GM18499 (cell line): Measurements from ENCODE around the gene XRCC4.
"Not testable (repeated sequence)": the region's sequence is repeated elsewhere in the genome, so short reads cannot be mapped to it uniquely, and the experiment has no call there.

Source experiments
- ATAC-seq: cut with Tn5 transposase; IDR thresholded peaks from one replicate; pipeline ENCODE4 v1.9.1; 2021; ENCODE audit warnings: moderate number of reproducible peaks; ENCODE audit not compliant: insufficient read depth, unreplicated experiment

Gene XRCC4

DNA sequence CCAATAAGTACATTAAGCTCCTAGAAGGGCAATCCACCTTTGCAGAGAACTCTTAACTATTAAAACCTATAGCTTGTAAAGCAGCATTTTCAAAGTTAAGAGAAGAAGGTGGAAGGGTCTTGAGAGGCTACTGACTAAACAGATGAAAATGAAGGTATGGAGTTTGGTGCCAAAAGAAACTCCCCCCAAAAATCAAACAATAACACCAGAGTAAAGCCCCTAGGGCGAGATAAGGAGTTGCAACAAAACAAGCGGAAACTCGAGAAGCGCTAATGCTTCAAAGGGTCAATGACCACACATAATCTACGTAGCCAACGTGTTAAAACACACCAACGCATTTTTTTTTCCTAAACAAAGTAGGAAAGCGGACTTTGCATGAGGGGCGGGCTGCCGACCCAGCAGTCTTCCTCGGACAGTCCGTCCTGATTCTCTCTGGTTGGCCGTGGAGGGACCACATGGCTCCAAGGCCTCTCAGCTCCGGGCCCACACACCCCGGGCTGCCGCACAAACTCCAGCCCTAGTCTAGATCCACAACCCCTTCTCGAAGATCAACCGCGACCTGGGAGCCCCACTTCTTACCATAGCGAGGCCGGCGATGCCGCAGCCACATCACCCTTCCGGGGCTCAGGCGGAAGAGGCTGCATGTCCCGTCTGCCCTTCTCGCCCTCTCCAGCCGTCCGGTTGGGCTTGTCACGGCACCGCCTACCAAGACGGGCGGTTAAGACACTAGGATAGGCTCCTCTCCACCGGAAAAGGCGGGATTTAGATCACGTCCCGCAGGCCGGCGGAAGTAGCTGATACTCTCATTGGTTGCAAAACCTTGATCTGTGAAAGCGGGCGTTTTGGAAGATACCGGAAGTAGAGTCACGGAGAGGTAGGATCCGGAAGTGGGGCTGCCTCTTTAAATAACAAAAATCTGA, at the start of gene XRCC4, which contains the start of gene TMEM167A:
Gene XRCC4, plus strand, starts transcription at position 806 of the 920 bp plus-strand sequence. CDS start 27,373 bp downstream, outside the sequence.
Gene TMEM167A, minus strand, starts transcription at position 653 of the 920 bp plus-strand sequence. Its CDS starts 71 bp downstream, at position 582.
- ATAC-seq: peak; percentile 95

DNA sequence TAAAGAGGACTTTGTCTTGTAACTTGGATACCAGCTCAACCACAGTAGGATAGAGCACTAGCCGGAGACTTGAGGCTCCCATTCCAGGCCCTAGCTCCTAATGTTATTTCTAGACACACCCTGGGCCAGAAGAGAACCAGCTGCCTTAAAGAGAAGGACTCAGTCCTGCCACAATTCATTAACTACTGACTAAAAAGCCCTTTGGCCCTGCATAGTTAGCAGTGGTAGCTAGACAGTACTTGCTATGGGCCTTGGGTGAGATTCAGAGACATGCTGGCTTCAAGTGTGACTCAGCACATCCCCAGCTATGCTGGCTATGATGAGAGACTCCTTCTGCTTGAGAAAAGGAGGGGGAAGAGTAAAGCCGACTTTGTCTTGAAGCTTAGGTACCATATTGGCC, 47.4 kb upstream of the XRCC4 start:
- ATAC-seq: no peak

DNA sequence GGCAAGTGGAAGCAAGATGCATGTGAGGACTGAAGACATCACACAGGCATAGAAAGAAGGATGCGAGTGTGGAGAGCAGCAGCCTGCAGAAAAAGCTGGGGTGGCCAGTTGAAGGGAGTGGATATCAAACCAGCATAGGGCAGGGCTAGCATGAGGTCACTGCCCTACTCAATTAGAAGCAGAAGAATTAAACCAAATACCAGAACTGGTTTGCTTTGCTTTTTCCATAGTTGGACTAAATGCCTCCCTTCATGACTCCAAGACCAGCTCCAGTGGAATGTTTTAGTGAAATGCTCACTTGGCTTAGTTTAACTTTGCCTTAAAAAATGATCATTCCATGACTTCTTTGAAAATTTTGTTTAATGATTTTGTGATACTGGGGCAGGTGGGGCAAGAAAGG, 46.0 kb upstream of the XRCC4 start:
- no peak for ATAC-seq

DNA sequence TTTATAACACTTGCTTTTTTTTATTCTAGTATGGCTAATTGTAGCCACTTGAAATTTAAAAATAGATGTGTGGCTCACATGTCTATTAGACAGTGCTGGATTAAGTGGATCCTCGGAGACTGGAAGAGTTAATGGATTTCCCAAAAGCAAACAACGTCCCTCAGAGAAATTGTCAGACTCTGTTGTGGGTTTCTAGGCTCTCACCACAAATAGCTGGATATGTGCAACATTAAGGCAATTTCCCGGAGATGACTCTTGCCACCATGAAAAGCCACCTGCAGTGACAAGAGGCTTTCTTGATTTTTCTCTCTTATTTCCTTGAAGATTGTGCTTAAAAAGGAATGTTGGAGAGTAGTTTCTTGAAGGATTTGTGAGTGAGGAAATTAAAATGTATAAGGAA, 43.3 kb upstream of the XRCC4 start:
- no peak for ATAC-seq

DNA sequence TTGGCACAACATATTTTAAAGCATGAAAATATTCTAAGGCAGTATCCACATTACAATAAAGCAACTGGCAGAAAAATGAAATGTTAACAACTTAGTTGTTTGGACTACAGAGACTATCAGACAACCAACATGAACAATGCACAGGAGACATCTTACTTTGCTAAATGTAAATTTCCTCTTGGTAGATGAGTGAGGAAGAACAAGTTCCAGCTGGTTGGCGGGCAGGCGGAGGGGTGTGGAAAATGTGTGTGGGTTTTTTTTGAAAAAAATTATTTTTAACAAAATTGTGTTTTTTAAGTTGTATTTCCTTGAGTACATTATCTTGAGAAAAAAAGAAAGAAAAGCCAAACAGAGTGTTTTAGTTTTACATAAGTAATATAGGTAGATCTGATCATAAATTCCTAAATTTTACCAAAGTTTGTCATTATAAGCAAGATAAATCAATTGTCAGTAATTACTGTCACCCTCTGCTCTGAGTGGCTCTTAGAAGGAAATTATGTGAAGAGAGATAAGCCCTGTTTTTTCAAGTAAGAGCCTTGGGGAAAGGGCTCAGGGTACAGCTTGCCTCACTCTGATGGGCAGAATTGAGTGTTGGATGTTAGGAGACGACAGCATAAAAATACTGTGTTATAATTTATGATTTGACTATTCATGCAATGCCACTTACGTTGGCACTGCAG, 42.7 kb upstream of the XRCC4 start:
- ATAC-seq: no peak

DNA sequence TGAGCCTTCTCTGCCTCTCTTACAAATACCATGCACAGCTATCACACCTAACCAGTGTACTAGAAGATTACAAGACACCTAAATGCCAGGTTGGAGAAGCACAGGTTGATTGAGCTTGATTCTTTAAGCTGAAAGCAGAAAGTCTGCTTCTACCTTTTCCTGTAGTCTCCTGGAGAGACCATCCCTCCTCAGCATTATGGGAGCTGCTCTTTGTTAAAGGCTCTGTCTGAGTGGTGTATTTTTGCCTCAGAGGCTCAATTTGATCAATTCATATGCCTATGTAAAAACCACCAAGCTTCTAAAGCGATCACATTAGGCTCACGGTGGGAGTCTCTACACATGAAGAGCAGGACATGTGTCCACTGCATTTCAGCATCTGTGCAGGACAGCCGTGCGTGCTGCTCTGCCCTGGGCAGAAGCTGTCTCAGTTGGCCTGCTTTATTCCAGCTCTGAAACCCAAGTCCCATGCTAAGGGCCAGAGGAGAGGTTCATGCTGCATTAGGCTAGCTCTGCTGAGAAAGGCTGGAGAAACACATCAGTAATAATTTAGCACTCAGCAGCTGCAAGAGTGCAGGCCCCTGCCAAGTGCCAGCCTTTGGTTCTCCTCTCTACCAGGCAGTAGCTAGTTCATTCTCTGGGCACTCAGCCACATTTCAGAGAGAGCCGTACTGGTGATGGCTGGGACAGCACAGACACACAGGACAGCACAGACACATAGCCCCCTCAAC, 41.8 kb upstream of the XRCC4 start:
- no peak for ATAC-seq

DNA sequence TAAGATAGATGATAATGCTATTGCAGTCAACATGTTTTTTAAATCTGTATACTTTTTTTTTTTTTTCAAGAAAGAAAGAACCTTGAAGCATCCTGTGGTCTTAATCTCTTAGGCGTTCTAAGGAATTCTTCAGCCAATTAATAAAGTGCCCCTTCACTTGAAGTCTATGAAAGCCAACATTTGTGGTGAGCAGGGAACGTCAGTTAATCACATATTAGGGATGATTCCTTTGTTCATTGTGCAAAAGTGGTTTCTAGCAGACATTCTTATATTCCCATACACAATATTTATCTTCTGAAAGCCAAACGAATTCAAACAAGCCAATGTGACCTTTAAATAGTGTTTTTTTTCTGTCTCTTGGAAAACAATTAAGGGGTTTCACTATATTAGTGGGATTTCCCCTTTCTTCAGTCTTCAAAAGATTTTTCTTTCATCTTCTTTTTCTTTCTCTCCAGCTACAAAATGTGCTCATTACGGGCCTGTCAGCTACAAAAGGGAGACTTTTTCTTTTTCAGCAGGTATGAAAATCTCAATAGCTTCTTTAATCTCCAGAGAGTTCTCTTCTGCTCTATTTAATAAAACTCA, 40.3 kb upstream of the XRCC4 start:
- no peak for ATAC-seq

DNA sequence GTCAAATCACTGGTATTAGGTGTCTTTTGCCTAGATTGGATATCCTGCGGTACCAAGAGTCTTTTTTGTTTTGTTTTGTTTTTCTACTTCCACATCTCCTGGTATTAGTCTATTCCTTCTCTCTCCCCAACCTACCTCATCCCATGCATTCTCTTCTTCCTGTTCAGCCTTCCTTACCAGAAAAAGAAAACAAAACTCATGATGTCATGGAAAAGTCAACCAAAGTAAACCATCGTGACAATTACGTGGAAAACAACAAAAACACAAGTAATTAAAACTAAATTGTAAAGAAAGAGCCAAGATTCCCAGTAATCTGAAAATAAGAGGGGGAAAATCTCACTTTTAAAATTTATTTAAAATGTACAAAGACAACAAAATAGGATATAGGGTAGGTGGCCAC, 38.4 kb upstream of the XRCC4 start:
- no peak for ATAC-seq

DNA sequence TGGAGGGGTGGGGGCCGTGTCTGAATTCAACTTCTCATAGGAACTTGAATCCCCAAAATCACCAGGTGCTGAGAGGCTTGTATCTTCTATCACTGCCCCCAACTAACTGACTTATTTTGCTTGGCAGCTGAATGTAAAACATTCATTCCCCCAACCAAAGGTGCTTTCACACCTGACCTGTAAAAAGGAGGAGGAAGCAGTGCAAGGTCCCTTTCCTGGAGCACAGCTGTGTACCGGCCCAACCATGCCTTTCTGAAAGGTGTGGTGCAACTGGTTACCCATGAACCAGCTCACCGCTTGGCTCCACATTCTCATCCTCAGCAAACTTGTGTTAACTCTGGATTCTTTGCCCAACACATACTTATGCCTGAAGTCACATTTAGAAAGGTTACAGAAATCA, 34.8 kb upstream of the XRCC4 start:
- ATAC-seq: no peak

DNA sequence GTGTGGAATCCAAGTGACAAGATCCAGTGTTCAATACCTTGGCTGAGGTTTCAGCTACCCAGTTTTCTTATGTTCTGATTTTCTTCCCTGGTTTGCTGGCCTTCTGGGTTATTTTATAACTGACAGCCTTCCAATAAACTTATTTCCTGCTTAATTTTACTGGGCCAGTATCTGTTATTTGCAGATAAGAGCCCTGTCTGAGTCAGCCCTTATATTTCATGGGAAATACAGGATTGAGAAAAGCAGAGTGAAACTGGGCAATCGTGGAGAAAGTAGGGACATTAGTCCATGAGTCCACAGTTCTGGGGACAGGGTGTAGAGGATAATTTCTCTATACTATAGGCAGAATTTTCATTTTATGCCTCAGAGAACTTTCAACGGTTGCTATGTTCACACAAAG, 32.4 kb upstream of the XRCC4 start:
- ATAC-seq: no peak

DNA sequence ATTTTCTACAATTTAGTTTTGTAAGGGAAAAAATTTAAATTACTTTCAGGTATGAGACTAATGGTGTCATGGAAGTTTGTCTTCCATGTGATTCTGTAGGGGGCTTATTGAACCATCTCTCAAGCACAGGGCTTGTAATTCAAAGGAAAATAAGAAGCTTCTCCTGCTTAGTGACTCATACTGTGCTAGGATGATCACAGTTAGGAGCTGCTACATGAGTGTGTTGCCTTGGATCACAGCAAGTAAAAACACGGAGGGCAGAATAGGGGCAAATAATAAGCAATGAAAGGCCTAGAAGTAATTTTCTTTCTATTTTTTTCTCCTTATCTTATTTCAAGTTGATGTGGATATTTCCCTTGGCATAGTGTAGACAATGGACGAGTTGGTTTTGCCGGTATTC, 29.1 kb upstream of the XRCC4 start:
- ATAC-seq: no peak

DNA sequence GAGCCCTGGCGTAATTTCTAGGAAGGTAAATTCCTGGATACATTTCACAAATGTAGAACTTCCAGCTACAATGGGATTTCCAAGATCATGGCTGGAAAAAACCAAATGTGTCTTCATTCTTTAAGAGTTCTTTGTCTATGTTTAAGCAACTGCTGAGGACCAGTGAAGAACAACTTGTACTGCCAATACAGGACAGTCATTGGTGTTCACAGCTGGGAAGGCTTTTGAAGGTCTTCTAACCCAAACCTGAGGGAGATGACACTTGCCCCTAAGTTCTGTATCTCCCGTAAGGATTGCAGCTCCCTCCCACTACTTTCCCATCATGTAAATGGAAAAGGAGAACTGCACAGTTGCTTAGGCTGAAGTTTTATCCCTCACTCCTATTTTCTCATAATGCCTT, 28.5 kb upstream of the XRCC4 start:
- no peak for ATAC-seq

DNA sequence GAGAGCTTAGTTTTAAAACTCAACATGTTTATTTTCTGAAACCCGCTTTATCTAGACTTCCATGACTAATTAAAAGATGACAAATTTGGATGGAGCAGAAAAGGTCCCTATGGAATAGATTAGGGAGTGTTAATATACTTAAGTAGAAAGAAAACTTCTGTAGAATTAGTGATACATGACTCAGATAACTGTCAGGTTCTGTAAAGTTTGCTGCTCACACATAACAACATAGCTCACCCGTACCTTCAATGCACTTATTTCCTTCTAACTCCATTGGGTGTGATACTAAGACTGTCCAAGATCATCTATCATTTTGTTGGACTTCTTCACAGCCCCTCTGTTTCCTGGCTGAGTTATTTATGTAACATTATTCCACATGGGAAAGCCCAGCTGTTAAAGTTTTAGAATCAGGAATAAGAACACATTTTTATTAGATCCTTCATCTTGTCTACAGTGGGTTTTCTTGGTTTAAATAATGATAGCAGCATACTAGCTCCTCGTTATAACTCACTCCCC, 27.9 kb upstream of the XRCC4 start:
- no peak for ATAC-seq

DNA sequence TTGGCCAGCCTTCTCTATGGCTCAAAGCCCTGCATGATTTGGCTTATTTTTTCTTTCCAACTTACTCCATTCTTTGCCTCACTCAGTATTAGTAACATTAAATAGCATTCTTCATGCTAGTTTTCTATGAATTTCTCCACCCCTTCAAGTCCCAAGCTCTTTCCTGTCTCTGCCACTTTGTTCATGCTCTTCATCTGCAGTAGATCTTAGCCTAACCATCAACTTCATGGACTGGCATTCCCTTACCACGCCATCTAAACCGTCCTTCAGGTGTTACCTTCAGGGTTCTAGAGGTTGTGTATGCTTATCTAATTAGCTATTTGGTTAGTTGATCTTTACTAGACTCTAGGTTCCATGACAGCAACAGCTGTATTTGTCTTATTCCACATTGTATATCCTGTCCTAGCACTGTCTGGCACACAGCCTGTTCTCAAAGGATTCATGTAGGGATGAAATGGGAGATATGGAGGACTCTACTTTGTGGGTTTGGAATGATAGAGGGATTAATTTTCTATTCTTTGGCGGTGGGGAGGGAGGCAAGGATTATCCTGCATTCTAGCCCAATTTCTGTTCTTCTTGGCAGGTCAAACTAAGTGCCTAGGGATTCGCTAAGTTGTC, 26.5 kb upstream of the XRCC4 start:
- no peak for ATAC-seq

DNA sequence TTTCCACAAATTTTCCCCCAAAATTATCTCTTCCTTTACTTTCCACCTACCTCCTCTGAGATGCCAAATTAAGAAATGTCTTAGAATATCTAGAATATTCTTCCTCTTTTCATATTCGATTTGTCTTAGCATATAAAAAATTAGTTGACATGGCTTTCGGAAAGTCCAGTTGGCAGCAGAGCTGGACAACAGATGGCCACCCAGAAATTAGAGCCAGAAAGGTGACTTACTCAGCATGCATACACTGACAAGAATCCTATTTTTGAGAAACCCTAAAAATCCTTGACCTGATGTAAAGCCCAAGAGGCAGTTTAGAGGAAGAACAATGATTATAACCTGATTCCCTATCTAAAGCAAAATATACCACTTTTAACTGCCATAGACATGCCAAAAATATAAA, 22.2 kb upstream of the XRCC4 start:
- no peak for ATAC-seq

DNA sequence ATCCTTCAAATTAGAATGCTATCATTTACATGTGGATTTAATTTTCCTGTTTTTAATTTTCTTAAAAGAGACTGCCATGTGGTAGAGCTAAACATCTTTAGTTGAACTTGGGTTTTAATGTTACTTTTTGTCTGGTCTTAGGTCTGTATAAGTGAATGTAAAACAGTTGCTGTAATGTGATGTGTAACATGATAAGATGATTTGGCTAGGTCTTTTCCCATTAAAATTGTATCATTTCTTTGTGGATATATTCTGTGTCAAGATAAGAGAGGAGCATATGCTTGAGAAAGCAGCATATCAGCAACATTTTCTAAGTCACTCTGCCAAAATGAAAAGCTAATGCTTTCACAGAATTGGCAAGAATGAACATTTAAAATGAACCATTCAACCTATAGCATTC, 18.6 kb upstream of the XRCC4 start:
- no peak for ATAC-seq

DNA sequence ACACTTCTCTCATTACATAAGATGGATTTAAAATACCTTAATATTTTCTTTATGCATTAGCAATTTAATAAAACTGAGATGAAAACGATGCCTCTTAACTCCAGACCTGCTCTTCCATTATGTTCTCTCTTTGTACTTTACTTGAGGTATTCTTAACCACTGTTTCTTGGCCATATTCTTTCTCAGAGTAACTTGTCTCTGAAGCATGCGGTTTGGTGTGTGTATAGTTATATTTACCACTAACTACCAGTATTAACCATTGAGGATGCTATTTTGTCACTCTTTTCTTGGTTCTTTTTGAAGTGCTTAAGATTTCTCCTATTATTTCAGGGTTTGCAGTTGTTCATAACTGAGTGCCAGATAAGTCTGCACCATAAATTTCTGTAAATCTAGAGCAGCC, 18.0 kb upstream of the XRCC4 start:
- ATAC-seq: no peak

DNA sequence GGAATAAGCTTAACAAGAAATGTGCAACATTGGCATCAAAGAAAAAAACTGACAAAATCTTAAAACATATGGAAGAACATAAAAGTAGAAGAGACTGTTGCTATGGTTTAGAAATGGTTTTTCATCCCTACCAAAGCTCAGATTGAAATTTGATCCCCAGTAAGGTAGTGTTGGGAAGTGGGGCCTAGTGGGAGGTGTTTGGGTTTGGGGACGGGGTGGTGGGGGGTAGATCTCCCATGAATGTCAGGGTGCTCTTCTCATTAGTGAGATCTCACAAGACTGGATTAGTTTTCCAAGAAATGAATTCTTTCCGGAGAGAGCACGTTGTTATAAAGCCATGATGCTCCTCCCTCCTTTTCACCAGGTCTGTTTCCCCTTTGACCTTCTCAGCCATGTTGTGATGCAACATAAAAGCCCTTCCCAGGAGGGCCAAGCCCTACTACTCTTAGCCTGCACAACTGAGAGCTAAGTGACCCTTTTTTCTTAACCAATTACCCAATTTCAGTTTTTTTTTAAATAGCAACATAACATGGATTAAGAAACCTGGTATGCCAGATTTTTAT, 10.7 kb upstream of the XRCC4 start:
- ATAC-seq: no peak

DNA sequence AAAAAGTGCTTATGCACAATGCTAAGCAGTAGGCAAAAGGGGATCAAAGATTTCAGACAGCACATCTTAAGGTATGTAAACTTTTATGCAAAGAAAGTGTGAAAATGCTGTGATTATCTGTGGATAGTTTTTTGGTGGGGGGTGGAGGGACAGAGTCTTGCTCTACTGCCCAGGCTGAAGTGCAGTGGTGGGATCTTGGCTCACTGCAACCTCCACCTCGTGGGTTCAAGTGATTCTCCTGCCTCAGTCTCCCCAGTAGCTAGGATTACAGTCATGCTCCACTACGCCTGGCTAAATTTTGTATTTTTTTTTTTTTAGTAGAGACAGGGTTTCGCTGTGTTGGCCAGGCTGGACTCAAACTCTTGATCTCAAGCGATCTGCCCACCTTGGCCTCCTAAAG, 10.0 kb upstream of the XRCC4 start:
- not testable (repeated sequence) for ATAC-seq
